HG03095 (cell line): ENCODE data around the gene VDAC2.

Source experiments
- ATAC-seq: cut with Tn5 transposase; IDR thresholded peaks from one replicate; pipeline ENCODE4 v1.9.1; 2021; ENCODE audit warnings: moderate library complexity; ENCODE audit not compliant: unreplicated experiment

Gene VDAC2

GRCh38 chr10:75247797-75248196, 37.2 kb downstream of the VDAC2 start:
- ATAC-seq = no peak

DNA sequence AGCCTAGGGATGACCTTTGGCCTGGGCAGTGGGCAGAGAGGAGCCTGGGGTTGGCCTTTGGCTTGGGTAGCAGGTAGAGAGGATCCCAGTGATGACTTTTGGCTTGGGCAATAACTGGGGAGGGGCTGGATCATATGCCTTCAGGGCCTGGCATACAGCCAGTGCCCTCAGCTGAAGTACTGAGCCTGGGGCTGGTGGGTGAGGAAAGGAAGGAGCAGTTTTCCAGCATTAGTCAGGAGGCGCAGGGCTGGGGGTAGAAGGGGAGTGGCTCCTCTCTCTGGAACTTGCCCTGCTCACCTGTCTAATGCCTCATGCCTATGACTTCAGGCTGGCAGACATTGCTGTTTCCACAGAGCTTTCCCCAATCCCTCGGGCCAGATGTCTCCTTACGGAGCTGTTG, 40.3 kb downstream of the VDAC2 start:
- ATAC-seq = no peak

DNA sequence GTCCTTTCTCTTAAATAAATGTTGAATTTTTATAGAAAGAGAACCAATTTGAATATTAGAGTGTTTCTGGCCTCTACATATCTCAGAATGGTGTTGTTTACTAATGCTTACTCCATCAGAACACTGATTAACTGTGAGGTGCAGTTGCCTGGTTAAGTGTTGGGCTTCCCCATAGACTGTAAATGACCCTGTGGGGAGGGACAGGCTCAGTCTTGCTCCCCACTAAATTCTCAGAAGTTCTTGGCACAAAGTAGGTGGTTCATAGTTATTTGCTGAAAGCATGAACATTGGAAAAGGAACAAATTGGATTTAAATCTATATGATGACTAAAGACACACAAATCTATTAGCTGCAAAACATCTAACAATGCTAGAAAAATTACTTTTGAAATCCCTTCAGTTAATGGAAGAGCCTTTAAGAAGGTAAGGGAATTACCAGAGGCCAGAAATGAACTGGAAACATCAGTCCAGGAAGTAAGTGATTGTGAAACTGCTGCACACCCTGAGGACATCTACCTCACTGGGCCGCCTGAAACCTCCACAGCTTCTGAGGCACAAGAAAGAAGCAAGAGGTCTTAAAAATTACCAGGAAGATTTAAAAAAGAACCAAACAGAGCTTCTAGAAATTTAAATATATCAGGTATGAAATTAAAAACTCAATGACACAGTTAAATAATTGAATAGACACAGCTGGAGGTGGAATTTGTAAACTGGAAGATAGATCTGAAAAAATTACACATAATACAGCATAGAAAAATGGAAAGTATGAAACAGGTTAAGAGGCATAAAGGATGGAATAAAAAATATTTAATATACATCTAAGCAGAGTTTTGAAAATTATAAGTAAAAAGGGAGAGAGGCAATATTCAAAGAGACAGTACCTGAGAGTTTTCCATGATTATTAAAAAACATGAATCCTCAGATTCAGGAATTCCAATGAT, 43.0 kb downstream of the VDAC2 start:
- ATAC-seq = no peak

DNA sequence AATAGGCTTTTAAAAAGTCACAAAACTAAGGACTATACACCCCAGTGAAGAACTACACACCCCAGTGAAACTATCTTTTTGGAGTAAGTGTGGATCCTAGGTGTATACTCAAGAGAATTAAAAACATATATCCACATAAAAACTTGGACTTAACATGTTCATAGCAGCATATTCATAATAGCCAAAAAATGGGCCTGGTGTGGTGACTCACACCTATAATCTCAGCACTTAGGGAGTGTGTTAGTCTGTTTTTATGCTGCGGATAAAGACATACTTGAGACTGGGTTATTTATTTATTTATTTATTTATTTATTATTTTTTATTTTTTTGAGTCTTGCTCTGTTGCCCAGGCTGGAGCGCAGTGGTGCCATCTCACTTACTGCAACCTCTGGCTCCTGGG, 44.1 kb downstream of the VDAC2 start:
- no peak for ATAC-seq

- no peak for ATAC-seq
These were observed 50.4 kb downstream of the VDAC2 start for GRCh38 chr10:75260990-75261389.

- ATAC-seq = no peak
These were observed 51.5 kb downstream of the VDAC2 start for GRCh38 chr10:75261813-75262705.

DNA sequence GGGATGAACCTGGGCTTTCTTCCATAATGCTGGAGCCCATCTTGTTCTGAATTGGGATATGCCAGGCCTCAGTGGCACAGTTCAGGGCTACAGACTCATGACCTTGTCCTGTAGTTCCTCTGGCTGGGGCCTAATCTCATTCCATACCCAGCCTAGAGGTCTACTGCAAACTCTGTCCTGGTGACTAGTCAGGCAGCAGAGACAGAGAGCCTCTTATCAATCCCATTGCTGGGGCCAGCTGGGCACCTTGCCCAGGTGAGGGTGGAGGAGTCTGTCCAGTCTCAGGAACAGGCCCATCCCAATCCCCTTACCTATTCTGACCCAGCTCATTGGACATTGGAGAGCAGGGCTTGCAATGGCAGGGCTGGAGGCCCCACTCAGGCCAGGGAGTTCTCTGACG, 53.2 kb downstream of the VDAC2 start:
- ATAC-seq = no peak

DNA sequence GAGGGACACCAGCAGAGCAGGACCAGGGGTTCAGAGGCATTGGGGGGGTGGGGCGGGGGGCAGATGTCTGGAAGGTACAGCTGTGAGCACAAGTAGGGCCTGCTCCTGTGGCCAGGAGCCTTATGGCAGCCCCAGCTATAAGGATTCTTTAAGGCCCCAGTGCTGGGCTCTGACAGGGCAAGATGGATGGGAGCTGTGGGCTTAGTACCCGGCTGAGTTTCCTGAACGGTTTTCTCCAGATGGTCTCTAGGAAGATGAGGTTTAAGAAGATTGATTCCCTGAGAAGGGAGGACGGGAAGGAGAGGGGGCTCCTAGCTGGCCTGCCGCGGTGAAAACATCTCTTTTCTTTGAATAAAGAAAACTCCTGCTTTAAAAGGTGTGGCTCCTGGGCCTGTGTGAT, 55.3 kb downstream of the VDAC2 start:
- ATAC-seq = no peak

DNA sequence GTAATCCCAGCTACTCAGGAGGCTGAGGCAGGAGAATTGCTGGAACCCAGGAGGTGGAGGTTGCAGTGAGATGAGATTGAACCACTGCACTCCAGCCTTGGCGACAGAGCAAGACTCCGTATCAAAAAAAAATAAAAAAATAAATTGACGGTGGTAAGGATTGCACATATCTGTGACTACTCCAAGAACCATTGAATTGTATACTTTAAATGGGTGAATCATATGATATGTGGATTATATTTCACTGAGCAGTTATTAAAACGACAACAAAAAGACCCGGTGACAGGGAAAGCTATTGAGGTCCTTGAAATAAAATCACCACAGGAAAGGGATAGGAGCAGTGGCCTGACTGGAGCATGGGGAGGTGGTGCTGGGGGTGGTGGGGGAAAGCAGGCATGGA, 56.3 kb downstream of the VDAC2 start:
- no peak for ATAC-seq

DNA sequence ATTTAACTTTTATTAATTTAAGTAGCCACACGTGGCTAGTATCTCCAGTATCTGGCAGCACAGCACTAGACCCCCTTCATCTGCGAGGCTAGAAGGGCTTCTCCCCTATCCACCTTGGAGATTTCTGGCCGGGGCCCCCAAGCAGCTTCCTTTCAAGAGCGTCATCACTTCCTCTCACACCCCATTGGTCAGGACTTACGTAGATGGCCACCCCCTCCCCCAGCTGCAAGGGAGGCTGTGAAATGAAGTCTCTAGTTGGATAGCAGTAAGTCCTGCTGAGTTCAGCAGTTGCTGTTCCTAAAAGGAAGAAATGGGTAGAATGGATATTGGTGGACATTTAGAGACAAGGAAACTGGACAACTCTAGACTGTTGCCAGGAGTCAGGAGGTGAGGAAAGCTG, 59.0 kb downstream of the VDAC2 start:
- ATAC-seq = no peak

- no peak for ATAC-seq
These were observed 61.5 kb downstream of the VDAC2 start for GRCh38 chr10:75272094-75272493.

DNA sequence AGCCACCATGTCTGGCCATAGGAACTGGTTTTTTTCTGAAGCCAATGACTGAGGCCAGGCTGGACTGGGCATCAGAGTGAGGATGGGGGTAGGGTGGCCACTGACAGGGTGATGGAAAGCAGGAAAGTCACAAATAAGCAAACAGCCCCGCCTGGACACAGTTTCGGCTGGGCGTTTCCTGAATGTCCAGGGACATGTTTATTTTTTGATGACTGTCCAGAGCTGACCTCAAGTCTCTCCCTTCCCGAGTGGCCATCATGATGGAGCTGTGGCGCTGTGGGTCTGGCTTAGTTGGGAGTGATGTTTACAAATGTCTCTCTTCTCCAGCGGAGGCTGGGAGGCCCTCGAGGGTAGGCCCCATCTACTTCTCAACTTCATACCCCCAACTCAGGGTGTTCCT, 62.3 kb downstream of the VDAC2 start:
- no peak for ATAC-seq

GRCh38 chr10:75276069-75276872, 65.7 kb downstream of the VDAC2 start:
- ATAC-seq = no peak

DNA sequence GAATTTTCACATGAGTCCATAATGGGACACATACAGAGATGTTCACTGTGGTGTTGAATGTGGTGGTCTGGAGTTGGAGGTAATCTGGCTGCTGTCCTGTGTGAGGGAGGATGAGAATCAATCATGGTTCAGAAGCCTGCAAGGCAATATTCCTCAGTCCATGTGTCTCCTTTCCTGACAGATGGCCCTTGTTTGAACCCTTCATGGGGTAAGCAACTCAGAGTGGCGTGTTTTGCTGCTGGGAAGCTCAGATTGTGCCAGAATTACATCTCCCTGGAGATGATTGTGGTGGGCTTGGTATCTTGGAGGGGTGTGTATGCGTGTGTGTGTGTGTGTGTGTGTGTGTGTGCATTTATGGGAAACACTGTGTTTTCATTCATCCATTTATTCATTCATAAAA, 69.6 kb downstream of the VDAC2 start:
- ATAC-seq = no peak
